G401.6 (cell line): ENCODE results near the gene TRAIP.
A peak's percentile ranks its signal among the peaks of the same experiment; 100 is the strongest.
"Not testable (repeated sequence)": the region's sequence is repeated elsewhere in the genome, so short reads cannot be mapped to it uniquely, and the experiment has no call there.

Experiments
- FAIRE-seq: peaks from 2 replicates; lab custom pipeline; 2012; peaks lifted over from hg19 to GRCh38; lab: Jason Lieb, UNC

The TRAIP gene

GRCh38 chr3:49856181-49857005 lies at the start of gene TRAIP:
TRAIP (minus strand) TSS chr3:49856564; CDS start chr3:49856453, 111 bp downstream.
- peak; percentile 98 for FAIRE-seq

- not testable (repeated sequence) for FAIRE-seq
These were observed 48.1 kb upstream of the TRAIP start for GRCh38 chr3:49904448-49904847.

- no peak for FAIRE-seq
These were observed 47.4 kb upstream of the TRAIP start, which contains the start of gene MST1R for GRCh38 chr3:49903451-49904424. MST1R (minus strand) TSS chr3:49903873; CDS start chr3:49903609, 264 bp downstream.

- FAIRE-seq = no peak
These were observed 46.4 kb upstream of the TRAIP start for GRCh38 chr3:49902511-49903345.

- no peak for FAIRE-seq
These were observed 45.3 kb upstream of the TRAIP start for GRCh38 chr3:49901366-49902339.

- no peak for FAIRE-seq
These were observed 44.3 kb upstream of the TRAIP start for GRCh38 chr3:49900491-49901153.

GRCh38 chr3:49899815-49900214 lies 43.5 kb upstream of the TRAIP start:
- no peak for FAIRE-seq

- FAIRE-seq = no peak
These were observed 42.6 kb upstream of the TRAIP start for GRCh38 chr3:49898991-49899390.

GRCh38 chr3:49896345-49896744 lies 40.0 kb upstream of the TRAIP start:
- no peak for FAIRE-seq

- FAIRE-seq = no peak
These were observed 39.4 kb upstream of the TRAIP start for GRCh38 chr3:49895791-49896190.

- FAIRE-seq = no peak
These were observed 32.9 kb upstream of the TRAIP start for GRCh38 chr3:49889296-49889695.

- no peak for FAIRE-seq
These were observed 30.5 kb upstream of the TRAIP start for GRCh38 chr3:49886922-49887265.

GRCh38 chr3:49883998-49884397 lies 27.6 kb upstream of the TRAIP start:
- FAIRE-seq = no peak

GRCh38 chr3:49882166-49882565 lies 25.8 kb upstream of the TRAIP start:
- no peak for FAIRE-seq

GRCh38 chr3:49880581-49881315 lies 24.4 kb upstream of the TRAIP start:
- FAIRE-seq = no peak

- no peak for FAIRE-seq
These were observed 23.4 kb upstream of the TRAIP start for GRCh38 chr3:49879721-49880120.

GRCh38 chr3:49878686-49879085 lies 22.3 kb upstream of the TRAIP start:
- FAIRE-seq = no peak

- FAIRE-seq = no peak
These were observed 21.4 kb upstream of the TRAIP start for GRCh38 chr3:49877716-49878115.

GRCh38 chr3:49876567-49876966 lies 20.2 kb upstream of the TRAIP start:
- FAIRE-seq = no peak

GRCh38 chr3:49873623-49874022 lies 17.3 kb upstream of the TRAIP start:
- FAIRE-seq = no peak
